CMK (cell line): ENCODE measurements around the gene RELCH.
"Not testable (repeated sequence)": the region's sequence is repeated elsewhere in the genome, so short reads cannot be mapped to it uniquely, and the experiment has no call there.

ENCODE experiments used
- DNase-seq: peaks from one replicate; pipeline ENCODE4 v3.0.0-alpha.2; 2010; ENCODE audit warnings: low read depth

RELCH gene

GRCh38 chr18:62186774-62187542 lies at the start of gene RELCH, which contains the start of gene PIGN:
Gene RELCH, plus strand, starts transcription at chr18:62187255. Its CDS starts 251 bp downstream, at chr18:62187506.
Gene PIGN, minus strand, starts transcription at chr18:62187056. Its CDS starts 25,703 bp downstream, at chr18:62161353.
- DNase-seq = peak; percentile 91

- no peak for DNase-seq
Measured at GRCh38 chr18:62138461-62139235, 48.4 kb upstream of the RELCH start.

GRCh38 chr18:62140259-62140658 lies 46.8 kb upstream of the RELCH start:
- no peak for DNase-seq

- DNase-seq = no peak
Measured at GRCh38 chr18:62144338-62144737, 42.7 kb upstream of the RELCH start.

GRCh38 chr18:62151068-62151771 lies 35.8 kb upstream of the RELCH start:
- no peak for DNase-seq

GRCh38 chr18:62152844-62153243 lies 34.2 kb upstream of the RELCH start:
- DNase-seq = no peak

- no peak for DNase-seq
Measured at GRCh38 chr18:62157843-62158242, 29.2 kb upstream of the RELCH start.

GRCh38 chr18:62164310-62164709 lies 22.7 kb upstream of the RELCH start:
- no peak for DNase-seq

- no peak for DNase-seq
Measured at GRCh38 chr18:62164855-62165487, 22.1 kb upstream of the RELCH start.

- DNase-seq = no peak
Measured at GRCh38 chr18:62165583-62165982, 21.5 kb upstream of the RELCH start.

GRCh38 chr18:62166524-62166923 lies 20.5 kb upstream of the RELCH start:
- DNase-seq = not testable (repeated sequence)

GRCh38 chr18:62170857-62171256 lies 16.2 kb upstream of the RELCH start:
- DNase-seq = no peak

- no peak for DNase-seq
Measured at GRCh38 chr18:62172298-62172697, 14.8 kb upstream of the RELCH start.

GRCh38 chr18:62175521-62175920 lies 11.5 kb upstream of the RELCH start:
- no peak for DNase-seq

- no peak for DNase-seq
Measured at GRCh38 chr18:62177271-62177670, 9.8 kb upstream of the RELCH start.

- DNase-seq = no peak
Measured at GRCh38 chr18:62179213-62179612, 7.8 kb upstream of the RELCH start.

- DNase-seq = no peak
Measured at GRCh38 chr18:62182220-62182619, 4.8 kb upstream of the RELCH start.

GRCh38 chr18:62183578-62184195 lies 3.4 kb upstream of the RELCH start:
- DNase-seq = no peak

- DNase-seq = no peak
Measured at GRCh38 chr18:62186499-62186773, 619 bp upstream of the RELCH start.

GRCh38 chr18:62187543-62188510 lies 772 bp downstream of the RELCH start:
- peak; percentile 14 for DNase-seq

- no peak for DNase-seq
Measured at GRCh38 chr18:62189208-62189607, 2.2 kb downstream of the RELCH start.
